NCI-H1930 (cell line): ENCODE data around the gene TGFBR2.

Experiments used
- DNase-seq, 2 experiments: peaks; one replicate each; lab custom pipeline; 2025; lab: John Stamatoyannopoulos, UW

TGFBR2 gene

DNA sequence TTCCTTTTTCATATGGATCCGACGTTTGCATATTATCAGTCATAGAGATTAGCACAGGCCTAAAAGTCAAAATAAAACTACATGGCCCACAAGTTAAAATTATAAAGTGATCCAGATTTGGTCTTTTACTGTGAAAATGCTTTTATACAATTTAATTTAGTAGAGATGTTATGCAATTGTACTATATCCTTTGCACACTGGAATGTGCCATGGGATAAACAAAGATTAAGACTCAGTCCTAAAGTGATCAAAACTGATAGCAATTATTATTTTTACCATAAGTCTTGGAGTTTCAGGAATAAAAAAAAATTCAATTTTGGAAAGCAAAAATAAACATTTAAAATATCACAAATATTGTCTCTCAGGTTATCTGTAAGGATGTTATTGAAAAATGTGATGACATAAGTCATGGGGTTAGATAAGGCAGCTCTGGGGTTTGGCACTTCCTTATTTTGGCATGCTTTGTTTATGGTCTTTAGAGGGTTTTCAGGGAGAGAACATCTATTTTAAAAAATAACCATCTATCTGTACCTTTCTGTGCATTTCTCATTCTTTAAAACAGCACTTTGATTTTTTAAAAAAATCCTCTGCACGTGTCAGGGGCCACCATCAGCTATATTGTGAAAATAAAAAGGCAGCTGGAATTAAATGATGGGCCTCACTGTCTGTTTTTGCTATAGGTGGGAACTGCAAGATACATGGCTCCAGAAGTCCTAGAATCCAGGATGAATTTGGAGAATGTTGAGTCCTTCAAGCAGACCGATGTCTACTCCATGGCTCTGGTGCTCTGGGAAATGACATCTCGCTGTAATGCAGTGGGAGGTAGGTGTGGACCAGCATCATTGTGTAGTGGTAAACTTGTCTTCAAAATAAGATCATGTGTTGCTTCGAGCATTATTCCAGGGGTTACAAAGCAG is 67.3 kb downstream of the TGFBR2 start:
- no peak for DNase-seq

DNA sequence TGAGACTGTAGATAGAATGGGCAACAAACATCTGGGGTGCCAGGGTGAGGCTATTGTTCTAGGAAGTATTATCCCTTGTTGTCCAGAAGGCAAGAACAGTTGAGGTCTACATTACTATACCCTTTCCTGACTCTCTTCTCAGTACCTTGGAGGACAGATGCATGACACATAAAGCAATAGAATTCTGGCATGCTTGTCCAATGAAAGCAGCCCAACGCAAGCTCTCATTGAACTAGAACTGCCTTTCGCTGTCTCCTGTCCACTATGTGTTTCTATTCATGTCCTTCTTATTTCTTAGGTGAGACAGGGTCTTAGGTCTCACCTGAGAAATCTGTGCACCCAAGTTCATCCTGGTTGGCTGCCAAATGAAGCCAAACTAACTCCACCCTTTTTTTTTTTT is 68.6 kb downstream of the TGFBR2 start:
- DNase-seq = no peak

- no peak for DNase-seq
Observed at GRCh38 chr3:30675774-30676173, 69.4 kb downstream of the TGFBR2 start.

GRCh38 chr3:30676424-30677346 is 70.3 kb downstream of the TGFBR2 start:
- no peak for DNase-seq

DNA sequence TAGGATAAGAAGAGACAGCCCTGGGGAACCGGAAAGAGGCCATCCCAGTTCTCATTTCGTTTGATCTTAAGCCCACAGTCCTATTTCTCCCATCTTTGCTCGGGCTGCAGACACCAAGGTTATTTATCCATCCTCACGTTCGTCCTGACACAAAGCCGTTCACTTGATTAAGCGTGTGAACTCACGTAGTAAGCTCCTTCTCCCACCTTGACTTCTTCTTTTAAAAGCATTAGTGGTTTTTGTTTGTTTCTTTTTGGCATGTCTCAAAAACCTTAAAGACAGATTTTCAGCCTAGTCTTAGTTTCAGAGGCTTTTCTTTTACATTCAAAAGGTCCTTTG is 70.9 kb downstream of the TGFBR2 start:
- no peak for DNase-seq

DNA sequence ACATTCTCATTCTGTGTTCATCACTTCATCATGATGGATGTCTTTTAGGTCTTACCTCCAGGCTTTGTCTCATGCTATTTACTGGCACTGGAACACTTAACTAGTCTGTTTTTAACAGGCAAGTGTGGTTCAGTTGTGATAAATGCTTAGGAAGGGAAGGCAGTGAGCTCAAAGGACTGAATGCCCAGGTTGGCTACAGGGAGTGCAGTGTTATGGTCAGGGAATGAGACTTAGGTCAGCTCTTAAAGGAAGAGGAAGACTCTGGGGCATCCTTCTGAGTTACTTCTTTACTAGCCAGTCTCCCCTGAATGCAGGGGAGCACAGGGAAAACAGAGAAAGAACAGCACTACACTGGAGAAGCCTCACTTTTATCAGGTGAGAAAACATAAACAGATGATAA is 72.6 kb downstream of the TGFBR2 start:
- no peak for DNase-seq

DNA sequence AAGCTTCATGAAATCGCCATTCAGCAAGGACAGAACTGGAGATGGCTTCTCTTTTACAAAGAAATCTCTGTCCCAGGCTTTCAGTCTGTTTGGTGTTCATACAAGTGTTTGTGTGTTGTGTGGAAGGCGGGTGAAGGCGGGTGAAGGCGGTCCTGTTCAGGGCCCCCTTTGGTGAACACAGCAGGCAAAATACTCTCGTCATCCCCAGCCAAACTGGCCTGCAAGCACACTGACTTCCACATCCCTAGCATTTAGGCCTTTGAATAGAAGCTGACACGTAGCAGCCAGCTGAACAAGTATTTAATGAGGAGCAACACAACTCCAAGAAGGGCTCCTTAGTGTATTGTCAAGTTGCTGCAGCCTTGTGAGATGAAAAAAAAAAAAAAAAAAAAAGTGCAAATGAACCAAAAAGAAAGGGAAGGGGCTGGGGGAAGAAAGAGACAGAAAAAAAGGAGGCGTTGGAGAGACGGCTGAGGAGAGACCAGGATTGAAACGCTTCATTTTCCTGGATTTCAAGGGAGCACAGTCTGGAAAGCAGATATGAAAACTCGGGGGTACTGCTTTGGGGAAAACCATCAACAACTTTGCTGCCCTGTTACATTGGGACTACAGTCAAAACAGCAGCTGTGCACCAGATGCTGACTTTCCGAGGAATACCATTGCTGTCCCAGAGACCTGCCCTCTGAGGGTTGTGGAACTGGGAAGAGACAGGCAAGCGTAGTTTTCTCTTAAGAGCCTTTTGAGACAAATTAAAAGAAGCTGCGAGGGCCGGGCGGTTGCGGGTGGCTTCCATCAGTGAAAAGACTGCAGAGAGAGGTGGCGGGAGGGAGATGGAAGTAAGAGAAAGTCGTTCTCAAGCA is 74.6 kb downstream of the TGFBR2 start:
- DNase-seq = no peak

DNA sequence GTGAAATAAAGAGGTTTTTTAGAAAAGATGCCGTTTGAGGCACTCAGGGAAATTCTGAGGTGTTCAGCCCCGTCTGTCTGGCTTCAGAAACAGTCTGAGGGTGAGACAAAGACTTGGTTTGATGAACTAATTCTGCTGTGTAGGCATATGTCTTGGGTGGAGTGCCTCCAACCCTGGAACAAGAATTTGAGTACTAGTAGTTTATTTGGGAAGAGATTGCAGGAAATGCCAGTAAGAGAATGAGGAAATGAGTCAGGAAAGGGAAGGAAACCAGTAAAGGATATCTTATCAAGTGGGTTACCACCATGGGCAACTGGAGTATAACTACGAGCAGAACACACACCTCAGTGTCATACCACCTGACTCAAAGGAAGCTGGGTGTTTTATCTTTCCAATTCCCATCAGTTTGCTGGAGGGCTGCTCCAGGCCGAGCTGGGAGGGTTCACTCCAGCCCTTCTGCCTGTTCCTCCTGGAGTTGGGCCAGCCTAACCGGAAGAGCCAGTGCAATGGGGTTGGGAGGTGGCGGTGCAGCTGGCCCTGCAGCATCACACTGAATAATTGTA is 75.3 kb downstream of the TGFBR2 start:
- no peak for DNase-seq

- no peak for DNase-seq
Observed at GRCh38 chr3:30682434-30683155, 76.2 kb downstream of the TGFBR2 start.

DNA sequence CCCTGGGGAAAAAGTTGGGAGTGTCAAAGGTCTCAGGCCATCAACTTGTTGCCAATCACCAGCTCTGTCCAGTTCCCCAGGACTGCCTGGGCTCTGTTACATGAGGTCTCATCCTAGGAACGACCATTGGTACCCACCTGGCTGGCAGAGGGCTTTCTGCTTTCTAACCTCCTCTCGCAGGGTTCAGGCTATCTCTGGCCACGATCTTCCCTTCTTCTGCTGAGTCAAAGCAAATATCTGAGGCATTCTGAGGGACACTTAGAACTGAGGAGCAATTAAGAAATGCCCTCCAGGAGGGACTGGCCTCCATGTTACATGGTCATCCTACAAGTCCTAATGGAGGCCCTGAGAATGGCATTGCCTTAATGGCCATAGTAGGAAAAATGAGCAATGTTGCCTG is 77.4 kb downstream of the TGFBR2 start:
- DNase-seq = no peak

GRCh38 chr3:30684356-30684755 is 78.0 kb downstream of the TGFBR2 start:
- DNase-seq = no peak

- DNase-seq = no peak
Observed at GRCh38 chr3:30685267-30685667, 78.9 kb downstream of the TGFBR2 start.

DNA sequence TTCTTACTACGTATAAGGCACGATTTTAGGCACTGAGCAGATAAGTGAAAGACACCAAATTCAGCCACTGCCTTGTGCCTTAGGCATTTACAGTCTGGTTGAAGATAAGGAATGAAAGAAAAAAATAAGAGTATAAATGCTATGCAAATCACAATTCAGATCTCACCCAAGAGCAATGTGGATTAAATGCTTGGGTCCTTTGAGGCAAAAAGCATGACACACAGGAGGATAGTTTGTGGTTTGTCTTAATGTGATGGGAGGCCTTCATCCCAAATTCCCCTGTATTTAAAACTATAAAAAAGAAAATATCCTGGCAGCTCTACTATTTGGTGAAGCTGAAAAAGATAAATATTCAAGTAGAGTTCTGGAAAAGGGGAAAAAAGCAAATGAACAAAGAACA is 79.8 kb downstream of the TGFBR2 start:
- no peak for DNase-seq

DNA sequence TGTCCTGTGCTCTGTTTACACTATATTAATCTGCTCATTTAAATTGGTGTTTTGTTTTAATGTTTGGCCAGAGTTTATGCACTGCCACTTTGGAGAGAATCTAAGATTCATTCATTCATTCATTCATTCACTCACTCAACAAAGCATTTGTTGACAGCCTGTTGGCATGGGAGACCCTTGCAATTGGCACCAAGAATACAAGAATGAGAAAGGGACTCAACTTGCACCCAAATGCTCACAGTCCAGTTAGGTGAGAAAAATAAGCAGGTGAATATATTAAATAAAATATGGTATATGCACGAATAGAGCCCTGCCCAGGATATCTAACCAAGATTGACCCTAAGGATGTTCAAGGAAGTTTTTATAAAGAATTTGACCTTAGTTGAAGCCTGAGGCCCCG is 80.4 kb downstream of the TGFBR2 start:
- DNase-seq = no peak

DNA sequence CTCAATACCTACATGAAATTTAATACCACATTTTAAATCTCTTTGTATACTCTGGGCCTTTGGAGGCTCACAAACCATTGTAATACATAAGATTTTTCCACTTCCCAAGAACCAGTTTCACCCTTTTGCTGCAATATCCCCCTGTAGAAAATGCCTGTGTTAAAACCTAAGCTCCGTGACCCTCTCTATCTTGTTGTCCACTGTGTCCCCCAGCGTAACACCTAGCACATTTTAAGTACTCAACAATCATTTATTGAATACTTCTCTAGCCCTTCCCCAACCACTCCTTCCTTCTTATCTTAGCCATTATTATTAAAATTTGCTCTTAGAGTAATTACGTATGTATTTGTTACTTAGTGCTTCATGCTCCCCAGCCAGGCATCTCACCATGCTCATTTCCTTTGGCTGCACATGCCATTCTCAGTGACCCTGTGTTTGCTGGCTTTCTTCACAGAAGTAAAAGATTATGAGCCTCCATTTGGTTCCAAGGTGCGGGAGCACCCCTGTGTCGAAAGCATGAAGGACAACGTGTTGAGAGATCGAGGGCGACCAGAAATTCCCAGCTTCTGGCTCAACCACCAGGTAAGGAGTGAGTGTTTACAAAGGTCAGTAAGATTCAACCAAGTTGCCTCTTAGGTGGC is 81.6 kb downstream of the TGFBR2 start:
- no peak for DNase-seq

GRCh38 chr3:30688776-30689641 is 82.6 kb downstream of the TGFBR2 start:
- DNase-seq = no peak

GRCh38 chr3:30690199-30690598 is 83.8 kb downstream of the TGFBR2 start:
- no peak for DNase-seq

DNA sequence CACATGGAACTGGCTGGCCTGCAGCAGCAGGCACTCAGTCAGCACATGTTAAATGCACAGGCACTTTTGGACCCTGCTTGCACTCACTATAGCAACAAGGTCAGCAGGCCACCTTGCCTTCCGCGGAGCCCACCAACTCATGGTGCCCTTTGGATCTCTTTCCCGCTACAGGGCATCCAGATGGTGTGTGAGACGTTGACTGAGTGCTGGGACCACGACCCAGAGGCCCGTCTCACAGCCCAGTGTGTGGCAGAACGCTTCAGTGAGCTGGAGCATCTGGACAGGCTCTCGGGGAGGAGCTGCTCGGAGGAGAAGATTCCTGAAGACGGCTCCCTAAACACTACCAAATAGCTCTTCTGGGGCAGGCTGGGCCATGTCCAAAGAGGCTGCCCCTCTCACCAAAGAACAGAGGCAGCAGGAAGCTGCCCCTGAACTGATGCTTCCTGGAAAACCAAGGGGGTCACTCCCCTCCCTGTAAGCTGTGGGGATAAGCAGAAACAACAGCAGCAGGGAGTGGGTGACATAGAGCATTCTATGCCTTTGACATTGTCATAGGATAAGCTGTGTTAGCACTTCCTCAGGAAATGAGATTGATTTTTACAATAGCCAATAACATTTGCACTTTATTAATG is 85.0 kb downstream of the TGFBR2 start:
- no peak for DNase-seq

- DNase-seq = no peak
Observed at GRCh38 chr3:30691944-30692343, 85.5 kb downstream of the TGFBR2 start.
